HL-60 (cell line): ENCODE data around the gene FAM186B.

Experiments used
- POLR2AphosphoS5 ChIP-seq: IDR thresholded peaks from 2 replicates; pipeline ENCODE4 v1.6.1; 2012; ENCODE audit warnings: low read depth
- REST ChIP-seq: IDR thresholded peaks from 2 replicates; pipeline ENCODE4 v1.6.1; 2012; ENCODE audit warnings: low read depth; ENCODE audit not compliant: insufficient replicate concordance
- TF ChIP-seq, protein P1 (sequence below): IDR thresholded peaks from one replicate; pipeline ENCODE4 v1.5.1; 2011; ENCODE audit warnings: low read length, control low read depth, inconsistent platforms; ENCODE audit not compliant: insufficient read depth

GRCh38 chr12:49557917-49558215 is 47.6 kb downstream of the FAM186B start:
- TF ChIP-seq, protein P1, sequence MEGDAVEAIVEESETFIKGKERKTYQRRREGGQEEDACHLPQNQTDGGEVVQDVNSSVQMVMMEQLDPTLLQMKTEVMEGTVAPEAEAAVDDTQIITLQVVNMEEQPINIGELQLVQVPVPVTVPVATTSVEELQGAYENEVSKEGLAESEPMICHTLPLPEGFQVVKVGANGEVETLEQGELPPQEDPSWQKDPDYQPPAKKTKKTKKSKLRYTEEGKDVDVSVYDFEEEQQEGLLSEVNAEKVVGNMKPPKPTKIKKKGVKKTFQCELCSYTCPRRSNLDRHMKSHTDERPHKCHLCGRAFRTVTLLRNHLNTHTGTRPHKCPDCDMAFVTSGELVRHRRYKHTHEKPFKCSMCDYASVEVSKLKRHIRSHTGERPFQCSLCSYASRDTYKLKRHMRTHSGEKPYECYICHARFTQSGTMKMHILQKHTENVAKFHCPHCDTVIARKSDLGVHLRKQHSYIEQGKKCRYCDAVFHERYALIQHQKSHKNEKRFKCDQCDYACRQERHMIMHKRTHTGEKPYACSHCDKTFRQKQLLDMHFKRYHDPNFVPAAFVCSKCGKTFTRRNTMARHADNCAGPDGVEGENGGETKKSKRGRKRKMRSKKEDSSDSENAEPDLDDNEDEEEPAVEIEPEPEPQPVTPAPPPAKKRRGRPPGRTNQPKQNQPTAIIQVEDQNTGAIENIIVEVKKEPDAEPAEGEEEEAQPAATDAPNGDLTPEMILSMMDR, result no peak
- no peak for TF ChIP-seq REST
- TF ChIP-seq POLR2AphosphoS5, result no peak
